ENCODE results near the gene HCK. TPM values are rescaled to one million over a fixed set of nuclear protein-coding genes. Genes with fewer than 3 reads are reported as not detected.

The HCK gene
- total RNA-seq, 8 experiments from 2014 or later: 0.11 to 73.4 (median 0.56) TPM

- WGBS, 10 experiments: 17 to 87% (median 80%) methylated on average over 1 to 4 of the region's 9 CpGs; no CpG with 5 or more reads in 3 of the 10 experiments
- Histone ChIP-seq H3K4me1 (replicated peaks in 1 of 2) (peaks cover 9 to 15% of the 10 kb centered on the region in 2 donors), H3K27ac (no peak overlapping the region), H3K4me3 (no peak overlapping the region)
- ATAC-seq (replicated peaks in 6 of 8): peak in 4 of 8 experiments; percentile 6 to 61 (median 41)
- in situ Hi-C loops (cut with MboI; ENCODE audit: low pct_unique_long_range_greater_than_20kb in 2 of 9, low sequenced_read_pairs in 9 of 9, unreplicated experiment in 9 of 9): no loop called here
Measured at GRCh38 chr20:32034581-32035425, 17.2 kb upstream of the HCK start.

GRCh38 chr20:32035426-32035779 lies 16.6 kb upstream of the HCK start:
- WGBS, 10 experiments: 29 to 100% (median 68%) methylated on average over 1 to 4 of the region's 8 CpGs; no CpG with 5 or more reads in 5 of the 10 experiments
- H3K4me3 ChIP-seq: no peak overlapping the region
- no peak overlapping the region for H3K27ac ChIP-seq
- H3K4me1 ChIP-seq (replicated peaks in 1 of 2): peaks cover 9 to 15% of the 10 kb centered on the region in 2 donors
- in situ Hi-C loops (cut with MboI; ENCODE audit: low pct_unique_long_range_greater_than_20kb in 2 of 9, low sequenced_read_pairs in 9 of 9, unreplicated experiment in 9 of 9): no loop called here
- ATAC-seq (replicated peaks in 6 of 8): no peak

- WGBS, 10 experiments: 0 to 100% (median 58%) methylated on average over 1 to 4 of the region's 4 CpGs; no CpG with 5 or more reads in 1 of the 10 experiments
- no peak for ATAC-seq (replicated peaks in 6 of 8)
- Histone ChIP-seq H3K4me1 (replicated peaks in 1 of 2) (peaks cover 9 to 15% of the 10 kb centered on the region in 2 donors), H3K27ac (peak overlapping the region in 1 of 2 donors; percentile 24), H3K4me3 (no peak overlapping the region)
- in situ Hi-C loops (cut with MboI; ENCODE audit: low pct_unique_long_range_greater_than_20kb in 2 of 9, low sequenced_read_pairs in 9 of 9, unreplicated experiment in 9 of 9): no loop called here
Measured at GRCh38 chr20:32036252-32036651, 15.8 kb upstream of the HCK start.

GRCh38 chr20:32036716-32037485 lies 15.1 kb upstream of the HCK start:
- in situ Hi-C loops (cut with MboI; ENCODE audit: low pct_unique_long_range_greater_than_20kb in 2 of 9, low sequenced_read_pairs in 9 of 9, unreplicated experiment in 9 of 9): no loop called here
- peak overlapping the region; percentile 24 to 50 for H3K27ac ChIP-seq
- WGBS, 10 experiments: 7 to 100% (median 69%) methylated on average over 1 to 7 of the region's 10 CpGs
- H3K4me3 ChIP-seq: no peak overlapping the region
- peak in 5 of 8 experiments; percentile 49 to 89 (median 82) for ATAC-seq (replicated peaks in 6 of 8)
- peaks cover 9 to 15% of the 10 kb centered on the region in 2 donors for H3K4me1 ChIP-seq (replicated peaks in 1 of 2)

- ATAC-seq (replicated peaks in 6 of 8): peak in 6 of 8 experiments; percentile 28 to 74 (median 64)
- Histone ChIP-seq H3K27ac (no peak overlapping the region), H3K4me1 (replicated peaks in 1 of 2) (peaks cover 9 to 15% of the 10 kb centered on the region in 2 donors), H3K4me3 (no peak overlapping the region)
- in situ Hi-C loops (cut with MboI; ENCODE audit: low pct_unique_long_range_greater_than_20kb in 2 of 9, low sequenced_read_pairs in 9 of 9, unreplicated experiment in 9 of 9): no loop called here
- WGBS, 10 experiments: 8 to 100% (median 52%) methylated on average over 1 to 3 of the region's 4 CpGs; no CpG with 5 or more reads in 4 of the 10 experiments
Measured at GRCh38 chr20:32037929-32038328, 14.1 kb upstream of the HCK start.

- no peak overlapping the region for H3K4me3 ChIP-seq
- H3K27ac ChIP-seq: no peak overlapping the region
- WGBS, 10 experiments: 49 to 83% (median 80%) methylated on average over 1 to 4 of the region's 10 CpGs; no CpG with 5 or more reads in 5 of the 10 experiments
- H3K4me1 ChIP-seq (replicated peaks in 1 of 2): peaks cover 9 to 15% of the 10 kb centered on the region in 2 donors
- in situ Hi-C loops (cut with MboI; ENCODE audit: low pct_unique_long_range_greater_than_20kb in 2 of 9, low sequenced_read_pairs in 9 of 9, unreplicated experiment in 9 of 9): no loop called here
- peak in 3 of 8 experiments; percentile 39 to 88 (median 45) for ATAC-seq (replicated peaks in 6 of 8)
Measured at GRCh38 chr20:32040142-32040953, 11.7 kb upstream of the HCK start.

GRCh38 chr20:32045999-32046398 lies 6.0 kb upstream of the HCK start:
- in situ Hi-C loops (cut with MboI; ENCODE audit: low pct_unique_long_range_greater_than_20kb in 2 of 9, low sequenced_read_pairs in 9 of 9, unreplicated experiment in 9 of 9): no loop called here
- Histone ChIP-seq H3K27ac (no peak overlapping the region), H3K4me1 (replicated peaks in 1 of 2) (no peaks in the 10 kb centered on the region), H3K4me3 (no peak overlapping the region)
- WGBS, 10 experiments: 25 to 71% (median 60%) methylated on average over 1 to 3 of the region's 3 CpGs; no CpG with 5 or more reads in 3 of the 10 experiments
- no peak for ATAC-seq (replicated peaks in 6 of 8)

GRCh38 chr20:32050324-32050841 lies 1.7 kb upstream of the HCK start:
- in situ Hi-C loops (cut with MboI; ENCODE audit: low pct_unique_long_range_greater_than_20kb in 2 of 9, low sequenced_read_pairs in 9 of 9, unreplicated experiment in 9 of 9): loop anchor here in 1 of 9 experiments (25.0 kb wide), 1 partner anchor 88 kb away; the partner anchor contains the start of genes PDRG1 and XKR7
- Histone ChIP-seq H3K4me3 (no peak overlapping the region), H3K4me1 (replicated peaks in 1 of 2) (no peaks in the 10 kb centered on the region), H3K27ac (no peak overlapping the region)
- ATAC-seq (replicated peaks in 6 of 8): no peak
- 0 to 100% (median 81%) methylated on average over 1 to 4 of the region's 4 CpGs; no CpG with 5 or more reads in 1 of the 10 experiments for WGBS, 10 experiments

- peak in 2 of 8 experiments; percentile 49 to 66 for ATAC-seq (replicated peaks in 6 of 8)
Measured at GRCh38 chr20:32050851-32051556, 1.0 kb upstream of the HCK start.

GRCh38 chr20:32051720-32052089 lies 337 bp upstream of the HCK start:
- Histone ChIP-seq H3K4me3 (no peak overlapping the region), H3K4me1 (replicated peaks in 1 of 2) (no peaks in the 10 kb centered on the region), H3K27ac (no peak overlapping the region)
- in situ Hi-C loops (cut with MboI; ENCODE audit: low pct_unique_long_range_greater_than_20kb in 2 of 9, low sequenced_read_pairs in 9 of 9, unreplicated experiment in 9 of 9): loop anchor here in 1 of 9 experiments (25.0 kb wide), 1 partner anchor 89 kb away; the partner anchor contains the start of genes PDRG1 and XKR7
- ATAC-seq (replicated peaks in 6 of 8): no peak
- WGBS, 10 experiments: 50 to 74% methylated on average over 2 to 9 of the region's 14 CpGs; no CpG with 5 or more reads in 8 of the 10 experiments

More at GRCh38 chr20:32050851-32051556, 1.0 kb upstream of the HCK start:
- no peaks in the 10 kb centered on the region for H3K4me1 ChIP-seq (replicated peaks in 1 of 2)
- in situ Hi-C loops (cut with MboI; ENCODE audit: low pct_unique_long_range_greater_than_20kb in 2 of 9, low sequenced_read_pairs in 9 of 9, unreplicated experiment in 9 of 9): loop anchor here in 1 of 9 experiments (25.0 kb wide), 1 partner anchor 89 kb away; the partner anchor contains the start of genes PDRG1 and XKR7
- WGBS, 10 experiments: 71 to 100% (median 86%) methylated on average over 1 to 4 of the region's 17 CpGs; no CpG with 5 or more reads in 6 of the 10 experiments
- no peak overlapping the region for H3K4me3 ChIP-seq
- no peak overlapping the region for H3K27ac ChIP-seq

GRCh38 chr20:32052778-32053362 lies 828 bp downstream of the HCK start:
- Histone ChIP-seq H3K4me3 (peak overlapping the region in 1 of 5 donors; percentile 16), H3K27ac (no peak overlapping the region), H3K4me1 (replicated peaks in 1 of 2) (no peaks in the 10 kb centered on the region)
- in situ Hi-C loops (cut with MboI; ENCODE audit: low pct_unique_long_range_greater_than_20kb in 2 of 9, low sequenced_read_pairs in 9 of 9, unreplicated experiment in 9 of 9): loop anchor here in 1 of 9 experiments (25.0 kb wide), 1 partner anchor 91 kb away; the partner anchor contains the start of genes PDRG1 and XKR7
- peak in 6 of 8 experiments; percentile 9 to 75 (median 43) for ATAC-seq (replicated peaks in 6 of 8)
- 0 to 80% (median 52%) methylated on average over 1 to 2 of the region's 22 CpGs; no CpG with 5 or more reads in 7 of the 10 experiments for WGBS, 10 experiments

Data from motor neuron (in vitro differentiated cells).